HPDE6-E6E7 (cell line): Measurements from ENCODE around the gene RAPH1.

ENCODE experiments used
- DNase-seq: peaks from one replicate; pipeline ENCODE4 v3.0.0; 2011; ENCODE audit warnings: missing footprints; ENCODE audit errors: extremely low spot score

Gene RAPH1

GRCh38 chr2:203535078-203535783 is at the start of gene RAPH1:
RAPH1 (minus strand) TSS chr2:203535301; CDS start chr2:203495353, 39,948 bp downstream.
- peak; percentile 77 for DNase-seq

- DNase-seq: no peak
Measured at GRCh38 chr2:203584784-203585183, 49.7 kb upstream of the RAPH1 start.

DNA sequence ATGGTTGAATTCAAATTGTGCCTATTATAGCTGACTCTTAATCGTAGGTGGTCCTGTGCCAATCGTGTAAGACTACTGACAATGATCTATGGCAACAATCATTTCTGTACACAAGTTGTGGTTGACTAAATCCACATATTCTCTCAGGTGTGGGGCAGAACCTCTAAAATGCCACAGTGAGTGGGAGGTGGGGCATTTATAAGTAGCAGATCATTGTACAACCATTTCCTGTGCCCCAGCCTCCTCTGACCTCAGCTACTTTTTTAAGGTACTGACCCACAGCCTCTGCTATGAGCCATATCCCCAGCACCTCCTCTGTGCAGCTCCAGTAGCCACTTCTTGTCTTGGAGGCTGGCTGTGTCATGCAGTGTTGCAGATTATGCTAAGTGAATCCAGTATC is 48.6 kb upstream of the RAPH1 start:
- peak; percentile 39 for DNase-seq

- no peak for DNase-seq
Measured at GRCh38 chr2:203583084-203583695, 48.1 kb upstream of the RAPH1 start.

DNA sequence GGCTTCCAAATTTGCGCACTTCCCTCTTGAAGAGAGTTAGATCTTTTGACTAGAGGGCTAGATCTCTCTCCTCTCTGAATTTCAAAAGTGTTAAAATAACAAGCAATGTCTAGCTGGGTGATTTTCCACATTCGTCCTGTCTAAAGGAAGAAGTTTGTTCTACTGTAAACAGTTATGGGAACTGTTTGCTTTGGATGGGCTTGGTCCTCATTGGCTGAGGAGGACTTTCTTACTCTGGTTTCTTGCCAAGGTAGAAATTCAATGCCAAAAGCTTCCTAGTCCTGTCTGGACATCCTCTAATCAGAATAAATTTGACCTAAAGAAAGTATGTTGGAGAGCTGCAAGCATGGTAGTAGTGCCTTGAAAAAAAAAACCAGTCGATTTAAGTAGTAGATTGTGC is 47.4 kb upstream of the RAPH1 start:
- DNase-seq: no peak

GRCh38 chr2:203580844-203581243 is 45.7 kb upstream of the RAPH1 start:
- DNase-seq: no peak

DNA sequence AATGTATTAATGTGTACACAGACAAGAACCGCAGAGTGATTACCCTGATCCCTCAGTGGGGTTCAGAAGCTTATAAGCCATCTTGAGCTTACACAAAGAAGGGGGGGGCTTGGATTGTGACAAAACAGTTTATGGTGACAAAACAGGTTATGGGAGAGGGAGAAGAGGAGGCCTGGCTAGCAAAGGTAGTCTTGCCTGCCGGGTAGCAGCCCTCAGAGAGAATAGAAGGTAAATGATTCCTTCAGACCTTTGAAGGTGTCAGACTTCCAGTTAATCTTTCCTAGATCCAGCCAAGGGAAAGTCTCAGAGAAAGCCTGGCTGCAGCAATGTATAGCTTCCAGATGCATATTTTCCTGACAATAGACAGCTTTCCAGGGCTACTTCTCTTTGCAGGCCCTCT is 44.6 kb upstream of the RAPH1 start:
- DNase-seq: no peak

- peak; percentile 90 for DNase-seq
Measured at GRCh38 chr2:203578759-203579643, 43.9 kb upstream of the RAPH1 start.

- no peak for DNase-seq
Measured at GRCh38 chr2:203574824-203575223, 39.7 kb upstream of the RAPH1 start.

- no peak for DNase-seq
Measured at GRCh38 chr2:203572316-203572715, 37.2 kb upstream of the RAPH1 start.

DNA sequence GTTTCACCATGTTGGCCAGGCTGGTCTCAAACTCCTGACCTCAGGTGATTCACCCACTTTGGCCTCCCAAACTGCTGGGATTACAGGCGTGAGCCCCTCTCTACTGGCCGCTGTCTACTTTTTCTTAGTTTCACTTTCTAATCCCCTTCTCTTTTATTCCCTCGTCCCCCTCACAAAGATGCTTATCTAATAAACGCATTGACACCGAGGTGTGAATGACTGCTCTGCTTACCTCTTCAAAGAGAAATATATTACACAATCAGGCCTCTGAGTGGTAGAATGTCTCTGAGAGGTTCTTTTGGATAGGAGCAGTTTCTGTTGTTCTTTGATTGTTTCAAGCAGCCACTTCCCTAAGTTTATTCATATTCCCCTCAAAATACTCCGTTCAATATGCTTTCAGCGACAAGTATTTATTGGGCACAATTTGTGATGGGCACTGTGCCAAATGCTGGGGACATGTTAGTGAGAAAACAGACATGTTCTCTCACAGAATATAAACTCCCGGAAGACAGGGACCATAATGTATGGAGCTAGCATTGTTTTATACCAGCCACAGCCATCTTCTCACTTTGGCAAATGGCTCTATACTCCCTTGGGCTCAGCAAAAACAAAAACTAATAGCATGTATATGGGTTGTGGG is 34.7 kb upstream of the RAPH1 start:
- no peak for DNase-seq

DNA sequence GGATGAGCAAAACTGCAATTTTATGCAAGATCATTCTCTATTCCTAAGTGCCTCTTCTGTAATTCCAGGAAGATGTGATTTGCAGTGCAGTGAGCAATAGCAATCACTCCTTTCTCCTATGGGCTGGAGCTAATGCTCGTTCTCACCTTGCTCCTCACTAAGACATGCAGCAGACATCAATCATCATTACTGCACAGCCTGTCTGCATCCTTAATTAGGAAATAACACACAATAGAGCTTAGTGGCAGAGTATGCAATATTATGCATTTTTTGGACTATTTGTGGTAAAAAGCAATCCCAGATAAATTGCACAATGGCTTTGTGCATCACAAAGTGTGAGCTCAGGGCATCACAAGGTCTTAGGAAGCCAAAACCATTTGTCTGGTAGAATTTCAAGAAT is 32.6 kb upstream of the RAPH1 start:
- DNase-seq: no peak

DNA sequence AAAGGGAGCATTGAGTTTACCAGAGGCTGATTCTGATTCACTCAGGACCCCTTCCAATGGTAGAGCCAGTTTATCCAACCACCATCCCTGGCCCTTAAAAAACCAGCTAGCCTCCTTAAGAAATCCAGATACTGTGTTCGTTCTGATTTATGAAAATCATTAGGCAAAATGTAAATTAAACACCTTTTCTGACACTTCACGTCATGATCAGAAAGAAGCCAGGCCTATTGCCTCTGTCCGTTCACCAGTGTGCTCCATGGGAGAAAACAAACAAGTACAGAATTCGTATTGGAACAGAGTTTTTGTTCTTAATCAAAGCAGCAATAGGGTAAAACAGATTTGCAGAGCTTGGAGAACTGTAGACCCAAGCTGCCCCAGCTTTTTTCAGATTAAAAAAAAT is 31.1 kb upstream of the RAPH1 start:
- no peak for DNase-seq

GRCh38 chr2:203565076-203565475 is 30.0 kb upstream of the RAPH1 start:
- DNase-seq: no peak

DNA sequence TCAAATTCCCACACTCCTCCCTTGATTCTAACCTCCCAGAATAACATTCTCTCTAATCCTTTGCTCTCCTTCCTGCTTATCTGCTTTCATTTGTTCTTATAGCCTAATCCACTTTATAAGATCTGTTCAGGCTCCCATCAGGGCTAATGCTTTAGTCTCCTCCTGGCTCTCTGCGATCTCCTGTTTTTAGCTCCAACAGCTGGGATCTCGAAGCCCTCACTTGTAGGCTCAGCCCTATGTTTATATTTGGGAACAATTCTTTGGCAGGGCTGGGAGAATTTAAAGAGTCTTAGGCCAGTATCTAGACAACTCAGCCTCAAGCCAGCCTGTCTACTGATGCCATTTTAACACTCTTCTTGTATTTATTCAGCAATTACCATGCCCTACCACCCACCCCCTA is 27.2 kb upstream of the RAPH1 start:
- no peak for DNase-seq

- DNase-seq: no peak
Measured at GRCh38 chr2:203559641-203560040, 24.5 kb upstream of the RAPH1 start.

GRCh38 chr2:203553784-203554183 is 18.7 kb upstream of the RAPH1 start:
- no peak for DNase-seq

DNA sequence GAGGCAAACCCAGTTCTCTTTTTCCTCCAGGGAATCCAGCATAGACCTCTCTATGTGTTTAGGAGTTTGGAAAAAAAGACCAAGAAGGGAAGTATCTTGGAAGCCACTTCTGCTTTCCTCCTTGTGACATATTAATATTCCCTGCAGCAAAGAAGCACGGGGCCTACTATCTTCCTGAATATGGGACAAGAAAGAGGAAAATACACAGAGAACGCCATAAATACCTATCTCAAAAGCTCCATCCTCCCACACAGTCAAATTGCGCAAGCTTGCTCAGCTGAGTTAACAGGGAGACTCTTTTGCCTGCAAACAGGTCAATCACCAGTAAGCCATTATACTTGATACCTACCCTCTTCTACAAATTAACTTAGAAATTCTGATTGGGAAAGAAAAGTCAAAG is 16.7 kb upstream of the RAPH1 start:
- DNase-seq: no peak

- DNase-seq: no peak
Measured at GRCh38 chr2:203550266-203550665, 15.2 kb upstream of the RAPH1 start.

GRCh38 chr2:203549406-203549805 is 14.3 kb upstream of the RAPH1 start:
- DNase-seq: no peak

- no peak for DNase-seq
Measured at GRCh38 chr2:203548887-203549286, 13.8 kb upstream of the RAPH1 start.

DNA sequence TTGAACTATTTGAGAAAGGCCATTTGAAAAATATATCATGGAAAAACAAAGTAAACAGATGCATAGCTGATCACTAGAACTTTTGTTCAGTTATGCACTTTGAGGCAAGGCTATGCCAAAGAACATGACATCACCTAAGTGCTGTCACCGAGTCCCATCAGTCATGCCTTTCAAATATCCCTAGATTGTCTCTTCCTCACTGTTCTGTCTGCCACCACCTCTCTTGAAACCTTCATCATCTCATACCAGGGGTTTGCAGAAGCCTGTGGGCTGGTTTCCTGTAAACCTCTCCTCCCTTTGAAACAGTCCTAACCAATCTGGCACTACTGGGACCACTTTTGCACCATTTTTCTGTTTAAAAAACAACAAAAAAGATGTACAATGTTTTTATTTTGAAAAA is 12.3 kb upstream of the RAPH1 start:
- no peak for DNase-seq
